HepG2 (cell line): ENCODE results near the gene CAPN7. TPM values are rescaled to one million over a fixed set of nuclear protein-coding genes. Genes with fewer than 3 reads are reported as not detected.

ENCODE experiments used
- AKAP8 ChIP-seq: sonication (generic); formaldehyde crosslinking; IDR thresholded peaks from 2 replicates; pipeline ENCODE4 v1.5.1; 2020; ENCODE audit warnings: mild to moderate bottlenecking, missing genetic modification reagents
- DR1 ChIP-seq: sonication (generic); formaldehyde crosslinking; IDR thresholded peaks from 2 replicates; pipeline ENCODE4 v1.8.0; 2021; ENCODE audit warnings: mild to moderate bottlenecking, missing genetic modification reagents, inconsistent platforms
- HMGA1 ChIP-seq: sonication (generic); formaldehyde crosslinking; conservative IDR thresholded peaks from 2 replicates; pipeline ENCODE4 v1.4.0; 2020; ENCODE audit warnings: missing genetic modification reagents
- HNF1A ChIP-seq, 2 experiments: sonication (generic) in 1 of 2; formaldehyde crosslinking in 1 of 2; IDR thresholded peaks; 2 replicates each; pipeline versions ENCODE4 v1.4.0 to v1.6.1; 2016 to 2020; ENCODE audit warnings: borderline replicate concordance in 1 of 2, low read depth in 1 of 2, mild to moderate bottlenecking in 1 of 2, missing genetic modification reagents in 1 of 2
- JUND ChIP-seq: sonication (generic); formaldehyde crosslinking; IDR thresholded peaks from 2 replicates; pipeline ENCODE4 v1.8.0; 2022; ENCODE audit warnings: mild to moderate bottlenecking, missing genetic modification reagents
- KMT2B ChIP-seq: IDR thresholded peaks from 2 replicates; pipeline ENCODE4 v1.6.1; 2016; ENCODE audit warnings: missing genetic modification reagents, missing compliant biosample characterization
- RCOR2 ChIP-seq: IDR thresholded peaks from 2 replicates; pipeline ENCODE4 v1.6.1; 2016; ENCODE audit warnings: missing biosample characterization, missing genetic modification reagents
- RFX1 ChIP-seq: fragments of 450-650 bp; IDR thresholded peaks from 2 replicates; pipeline ENCODE4 v1.6.1; 2017
- SUZ12 ChIP-seq: fragments of 150-350 bp; IDR thresholded peaks from 2 replicates; pipeline ENCODE4 v1.6.1; 2014; ENCODE audit warnings: low read depth, low read length
- TBP ChIP-seq: sonication (generic); formaldehyde crosslinking; IDR thresholded peaks from 2 replicates; pipeline ENCODE4 v1.5.0; 2020; ENCODE audit warnings: missing genetic modification reagents
- THAP7 ChIP-seq: sonication (generic); formaldehyde crosslinking; IDR thresholded peaks from 2 replicates; pipeline ENCODE4 v1.8.1; 2023; ENCODE audit warnings: mild to moderate bottlenecking, missing genetic modification reagents
- ZNF234 ChIP-seq: sonication (generic); formaldehyde crosslinking; conservative IDR thresholded peaks from 2 replicates; pipeline ENCODE4 v1.5.1; 2020; ENCODE audit warnings: mild to moderate bottlenecking, missing genetic modification reagents
- ZNF383 ChIP-seq: sonication (generic); formaldehyde crosslinking; IDR thresholded peaks from 2 replicates; pipeline ENCODE4 v1.4.0; 2020; ENCODE audit warnings: missing genetic modification reagents, mild to moderate bottlenecking, borderline replicate concordance
- ZNF414 ChIP-seq: sonication (generic); formaldehyde crosslinking; IDR thresholded peaks from 2 replicates; pipeline ENCODE4 v1.5.0; 2020; ENCODE audit warnings: missing genetic modification reagents
- ZNF546 ChIP-seq: sonication (generic); formaldehyde crosslinking; conservative IDR thresholded peaks from 2 replicates; pipeline ENCODE4 v1.8.1; 2023; ENCODE audit warnings: mild to moderate bottlenecking, missing genetic modification reagents
- ZNF605 ChIP-seq: sonication (generic); formaldehyde crosslinking; IDR thresholded peaks from 2 replicates; pipeline ENCODE4 v1.8.0; 2022; ENCODE audit warnings: mild to moderate bottlenecking, missing genetic modification reagents
- ZNF710 ChIP-seq: sonication (generic); formaldehyde crosslinking; IDR thresholded peaks from 2 replicates; pipeline ENCODE4 v1.5.0; 2020; ENCODE audit warnings: mild to moderate bottlenecking, missing genetic modification reagents, borderline replicate concordance
- ZNF75D ChIP-seq: sonication (generic); formaldehyde crosslinking; IDR thresholded peaks from 2 replicates; pipeline ENCODE4 v1.8.1; 2023; ENCODE audit warnings: missing genetic modification reagents, mild to moderate bottlenecking, borderline replicate concordance
- ZNF761 ChIP-seq: sonication (generic); formaldehyde crosslinking; conservative IDR thresholded peaks from 2 replicates; pipeline ENCODE4 v1.4.0; 2020; ENCODE audit warnings: mild to moderate bottlenecking, missing genetic modification reagents
- ZNF766 ChIP-seq: sonication (generic); formaldehyde crosslinking; IDR thresholded peaks from 2 replicates; pipeline ENCODE4 v1.5.0; 2020; ENCODE audit warnings: missing genetic modification reagents, borderline replicate concordance
- polyA plus RNA-seq, 8 experiments: library from polyadenylated mRNA; depleted of rRNA in 3 of 8; stranded (reverse) in 7 of 8; unstranded in 1 of 8; fragments of >200 nt; fragmentation: Illumina TruSeq in 4 of 8; extraction: Trizol in 4 of 8; gene quantifications; 2 replicates each; pipeline versions ENCODE4 v1.2.1 to v1.2.3, GENCODE V29; 2011 to 2016; ENCODE audit warnings: low read depth in 4 of 8, missing spikeins in 1 of 8, mixed read lengths in 1 of 8; ENCODE audit not compliant: insufficient read depth in 1 of 8
- total RNA-seq, 5 experiments: library from RNA; depleted of rRNA; stranded (reverse); fragments of >200 nt; fragmentation: Illumina TruSeq; extraction: Trizol; gene quantifications; 2 replicates each; pipeline ENCODE4 v1.2.3, GENCODE V29; 2016; ENCODE audit warnings: low read depth in 1 of 5

The CAPN7 gene
- total and polyA plus RNA-seq, 2 of the 13 experiments (the other 11 are each of a cell fraction or from before 2014, with no cell fraction given), result 16.7 to 36.8 TPM

GRCh38 chr3:15171096-15171495, 35.0 kb upstream of the CAPN7 start (continued):
- no peak for TF ChIP-seq HMGA1 (CRISPR knock-in tag)
- TF ChIP-seq ZNF710 (CRISPR knock-in tag), result peak; percentile 91; the same call in 1 of the 2 replicates
- TF ChIP-seq KMT2B (CRISPR knock-in tag), result peak; percentile 58; the same call in 1 of the 2 replicates
- TF ChIP-seq ZNF605, result no peak
- no peak for TF ChIP-seq ZNF75D (CRISPR knock-in tag)
- TF ChIP-seq RFX1, result no peak
- TF ChIP-seq ZNF766, result no peak
- no peak for TF ChIP-seq ZNF546 (CRISPR knock-in tag)
- TF ChIP-seq ZNF414, result 0 out of 2 replicates have a peak, but pooled peaks have one; percentile 76
- peak; percentile 60; the same call in 1 of the 2 replicates for TF ChIP-seq ZNF761 (CRISPR knock-in tag)
- no peak for TF ChIP-seq TBP (CRISPR knock-in tag)
- no peak for TF ChIP-seq JUND (CRISPR knock-in tag)
- TF ChIP-seq DR1 (CRISPR knock-in tag), result no peak
- TF ChIP-seq AKAP8, result no peak
- peak; percentile 63 for TF ChIP-seq HNF1A (IDR thresholded peaks at IDR 0.05; ENCODE audit: low read depth)
- peak; percentile 86; the same call in 1 of the 2 replicates for TF ChIP-seq HNF1A (CRISPR knock-in tag; IDR thresholded peaks at IDR 0.05; ENCODE audit: borderline replicate concordance)
- TF ChIP-seq RCOR2 (CRISPR knock-in tag), result peak; percentile 88
- no peak for TF ChIP-seq ZNF234 (CRISPR knock-in tag)
- no peak for TF ChIP-seq ZNF383 (CRISPR knock-in tag)
- TF ChIP-seq SUZ12, result no peak
- TF ChIP-seq THAP7 (CRISPR knock-in tag), result no peak
